BLaER1 (cell line): Measurements from ENCODE around the gene FRRS1L.

Experiments
- H3K27ac ChIP-seq: shearing (Covaris generic); formaldehyde crosslinking; 2 replicates; pipeline ENCODE4 v1.8.1; 2022
- H3K27me3 ChIP-seq: shearing (Covaris generic); formaldehyde crosslinking; 2 replicates; pipeline ENCODE4 v1.8.1; 2022
- H3K36me3 ChIP-seq: shearing (Covaris generic); formaldehyde crosslinking; 2 replicates; pipeline ENCODE4 v1.8.1; 2022
- H3K4me1 ChIP-seq: shearing (Covaris generic); formaldehyde crosslinking; 2 replicates; pipeline ENCODE4 v1.8.1; 2022
- H3K4me2 ChIP-seq: shearing (Covaris generic); formaldehyde crosslinking; 2 replicates; pipeline ENCODE4 v1.8.1; 2022
- H3K4me3 ChIP-seq: shearing (Covaris generic); formaldehyde crosslinking; 2 replicates; pipeline ENCODE4 v1.8.1; 2022
- H3K9ac ChIP-seq: shearing (Covaris generic); formaldehyde crosslinking; 2 replicates; pipeline ENCODE4 v1.8.1; 2022
- H3K9me3 ChIP-seq: shearing (Covaris generic); formaldehyde crosslinking; 2 replicates; pipeline ENCODE4 v1.8.1; 2022
- H4K20me1 ChIP-seq: shearing (Covaris generic); formaldehyde crosslinking; 2 replicates; pipeline ENCODE4 v1.8.1; 2022
- Cebpa-rat ChIP-seq: shearing (Covaris generic); IDR thresholded peaks from 2 replicates; pipeline ENCODE4 v1.8.1; 2022

Gene FRRS1L

GRCh38 chr9:109097146-109097545, 69.9 kb downstream of the FRRS1L start:
- no peak overlapping the region for H3K4me3 ChIP-seq
- no peak overlapping the region for H3K9ac ChIP-seq
- H3K27me3 ChIP-seq = no peaks in the 10 kb centered on the region
- peaks cover 84% of the 10 kb centered on the region for H4K20me1 ChIP-seq
- no peak overlapping the region for H3K27ac ChIP-seq
- H3K4me1 ChIP-seq = peaks cover 40% of the 10 kb centered on the region
- no peak for TF ChIP-seq Cebpa-rat
- H3K36me3 ChIP-seq = peaks cover 85% of the 10 kb centered on the region
- H3K9me3 ChIP-seq = no peaks in the 10 kb centered on the region
- H3K4me2 ChIP-seq = no peak overlapping the region

GRCh38 chr9:109095321-109095720, 71.7 kb downstream of the FRRS1L start:
- Histone ChIP-seq H3K4me1 (peaks cover 21% of the 10 kb centered on the region), H4K20me1 (peaks cover 84% of the 10 kb centered on the region)

GRCh38 chr9:109094268-109094667, 72.8 kb downstream of the FRRS1L start:
- Histone ChIP-seq H3K4me3 (no peak overlapping the region), H4K20me1 (peaks cover 74% of the 10 kb centered on the region), H3K27ac (no peak overlapping the region), H3K27me3 (no peaks in the 10 kb centered on the region), H3K36me3 (peaks cover 88% of the 10 kb centered on the region), H3K9ac (no peak overlapping the region), H3K4me2 (no peak overlapping the region), H3K4me1 (peaks cover 13% of the 10 kb centered on the region), H3K9me3 (no peaks in the 10 kb centered on the region)
- TF ChIP-seq Cebpa-rat = no peak

More at GRCh38 chr9:109095321-109095720, 71.7 kb downstream of the FRRS1L start:
- Histone ChIP-seq H3K9ac (no peak overlapping the region), H3K4me3 (no peak overlapping the region), H3K4me2 (no peak overlapping the region), H3K36me3 (peaks cover 88% of the 10 kb centered on the region), H3K27ac (no peak overlapping the region), H3K27me3 (no peaks in the 10 kb centered on the region), H3K9me3 (no peaks in the 10 kb centered on the region)
- no peak for TF ChIP-seq Cebpa-rat

DNA sequence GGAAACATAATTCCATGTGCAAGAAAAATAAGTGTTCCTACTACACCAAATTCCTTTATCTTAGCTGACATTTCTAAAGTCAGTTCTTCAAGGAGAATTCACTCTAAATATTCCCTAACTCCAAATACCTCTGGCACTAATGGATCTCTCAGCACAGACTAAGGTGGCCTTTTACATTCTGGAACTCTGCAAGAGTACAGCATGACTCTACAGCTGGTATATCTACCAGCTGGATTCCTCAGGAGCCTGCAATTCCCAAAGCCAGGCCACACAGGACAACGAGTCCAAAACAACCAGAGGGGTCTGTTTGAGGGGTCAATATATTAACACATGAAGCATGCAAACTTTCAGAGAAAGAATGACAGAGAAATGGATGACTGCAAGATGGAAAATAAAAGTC, 74.5 kb downstream of the FRRS1L start:
- H3K36me3 ChIP-seq = peaks cover 93% of the 10 kb centered on the region
- no peak for TF ChIP-seq Cebpa-rat

GRCh38 chr9:109092051-109092580, 74.9 kb downstream of the FRRS1L start:
- H4K20me1 ChIP-seq = peaks cover 52% of the 10 kb centered on the region
- no peaks in the 10 kb centered on the region for H3K27me3 ChIP-seq
- H3K4me2 ChIP-seq = no peak overlapping the region
- H3K27ac ChIP-seq = no peak overlapping the region
- no peak overlapping the region for H3K4me3 ChIP-seq
- H3K4me1 ChIP-seq = no peaks in the 10 kb centered on the region
- H3K9ac ChIP-seq = no peak overlapping the region
- TF ChIP-seq Cebpa-rat = no peak
- peaks cover 93% of the 10 kb centered on the region for H3K36me3 ChIP-seq
- H3K9me3 ChIP-seq = no peaks in the 10 kb centered on the region

More for the DNA sequence above, 74.5 kb downstream of the FRRS1L start:
- peaks cover 57% of the 10 kb centered on the region for H4K20me1 ChIP-seq
- H3K4me2 ChIP-seq = no peak overlapping the region
- no peak overlapping the region for H3K4me3 ChIP-seq
- H3K27ac ChIP-seq = no peak overlapping the region
- H3K4me1 ChIP-seq = no peaks in the 10 kb centered on the region
- no peak overlapping the region for H3K9ac ChIP-seq
- H3K9me3 ChIP-seq = no peaks in the 10 kb centered on the region
- H3K27me3 ChIP-seq = no peaks in the 10 kb centered on the region

- Histone ChIP-seq H3K9me3 (no peaks in the 10 kb centered on the region), H3K4me3 (no peak overlapping the region), H3K36me3 (peaks cover 89% of the 10 kb centered on the region), H3K27me3 (no peaks in the 10 kb centered on the region), H3K9ac (no peak overlapping the region), H3K4me1 (no peaks in the 10 kb centered on the region), H4K20me1 (0 out of 2 replicates have a peak, but pooled peaks cover 14% of the 10 kb centered on the region), H3K27ac (no peak overlapping the region), H3K4me2 (no peak overlapping the region)
- TF ChIP-seq Cebpa-rat = no peak
These were observed 78.8 kb downstream of the FRRS1L start for GRCh38 chr9:109088221-109088620.

DNA sequence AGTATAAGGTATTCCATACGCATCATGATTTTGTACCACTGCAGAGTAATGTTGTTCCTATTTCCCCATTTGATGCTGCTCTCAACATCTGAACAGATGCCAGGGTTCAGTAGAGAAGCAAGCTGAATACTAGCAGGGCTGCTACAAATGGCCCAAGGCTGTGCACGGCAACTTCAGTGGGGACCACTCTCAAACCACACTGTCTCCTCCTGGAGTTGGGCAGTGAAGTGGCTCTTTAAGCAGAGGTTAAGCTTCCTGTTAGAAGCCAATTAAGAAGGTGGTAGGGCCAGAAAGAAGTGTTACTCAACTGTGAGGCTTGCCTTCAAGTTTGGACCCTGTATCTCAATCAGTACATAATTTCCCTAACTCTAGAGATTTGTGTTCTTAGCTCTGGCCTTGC, 79.3 kb downstream of the FRRS1L start:
- Histone ChIP-seq H3K27me3 (no peaks in the 10 kb centered on the region), H3K9me3 (no peaks in the 10 kb centered on the region), H3K36me3 (peaks cover 89% of the 10 kb centered on the region), H3K27ac (no peak overlapping the region), H3K4me1 (no peaks in the 10 kb centered on the region), H3K4me3 (no peak overlapping the region), H3K9ac (no peak overlapping the region), H4K20me1 (0 out of 2 replicates have a peak, but pooled peaks cover 10% of the 10 kb centered on the region), H3K4me2 (no peak overlapping the region)
- TF ChIP-seq Cebpa-rat = no peak

DNA sequence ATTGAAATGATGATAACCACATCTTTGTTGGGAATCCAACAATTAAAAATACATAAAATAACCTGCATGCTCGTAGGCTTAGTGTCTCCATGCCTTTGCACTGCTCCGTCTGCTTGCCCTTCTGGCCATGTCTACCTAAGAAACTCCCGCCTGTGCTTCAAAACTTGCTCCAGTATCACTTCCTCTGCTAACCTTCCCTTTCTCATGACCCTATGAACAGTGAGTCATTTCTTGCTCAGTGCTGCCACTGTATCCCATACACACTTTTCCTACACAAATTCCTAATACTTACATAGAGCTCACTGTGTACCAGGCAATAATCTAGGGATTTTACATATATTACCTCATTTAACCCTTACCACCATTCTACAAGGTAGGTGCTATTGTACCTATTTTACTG, 80.8 kb downstream of the FRRS1L start:
- H3K27me3 ChIP-seq = no peaks in the 10 kb centered on the region
- H3K9me3 ChIP-seq = no peaks in the 10 kb centered on the region
- H3K9ac ChIP-seq = no peak overlapping the region
- no peak for TF ChIP-seq Cebpa-rat
- H3K4me3 ChIP-seq = no peak overlapping the region
- no peak overlapping the region for H3K27ac ChIP-seq
- no peaks in the 10 kb centered on the region for H4K20me1 ChIP-seq
- no peak overlapping the region for H3K4me2 ChIP-seq
- H3K36me3 ChIP-seq = peaks cover 90% of the 10 kb centered on the region
- no peaks in the 10 kb centered on the region for H3K4me1 ChIP-seq

DNA sequence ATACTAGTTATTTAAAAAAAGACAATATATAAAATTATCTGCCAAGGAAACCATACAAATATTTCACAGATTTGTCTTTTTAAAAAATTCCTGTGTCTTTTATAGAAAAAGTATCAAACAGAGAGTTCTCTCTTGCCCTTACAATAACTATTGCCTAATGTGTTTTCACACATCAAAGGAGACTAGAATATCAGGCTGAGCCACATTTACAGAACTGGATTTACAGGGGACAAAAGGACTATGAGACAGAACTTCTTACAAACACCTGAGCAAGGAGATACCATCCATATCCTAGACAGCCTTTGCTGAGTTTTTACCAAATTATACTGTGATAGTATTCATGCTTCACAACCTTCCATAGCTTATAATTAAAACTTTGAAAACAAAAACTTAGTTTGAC, 81.5 kb downstream of the FRRS1L start:
- H3K27ac ChIP-seq = no peak overlapping the region
- no peak overlapping the region for H3K4me3 ChIP-seq
- H4K20me1 ChIP-seq = no peaks in the 10 kb centered on the region
- H3K4me2 ChIP-seq = no peak overlapping the region
- no peak overlapping the region for H3K9ac ChIP-seq
- no peaks in the 10 kb centered on the region for H3K27me3 ChIP-seq
- no peak for TF ChIP-seq Cebpa-rat
- H3K36me3 ChIP-seq = peaks cover 84% of the 10 kb centered on the region
- H3K4me1 ChIP-seq = no peaks in the 10 kb centered on the region
- no peaks in the 10 kb centered on the region for H3K9me3 ChIP-seq

- Histone ChIP-seq H3K27me3 (no peaks in the 10 kb centered on the region), H3K4me3 (no peak overlapping the region), H3K27ac (no peak overlapping the region), H3K4me2 (no peak overlapping the region), H3K9me3 (no peaks in the 10 kb centered on the region), H4K20me1 (no peaks in the 10 kb centered on the region), H3K4me1 (no peaks in the 10 kb centered on the region), H3K36me3 (peaks cover 84% of the 10 kb centered on the region), H3K9ac (no peak overlapping the region)
- no peak for TF ChIP-seq Cebpa-rat
These were observed 83.1 kb downstream of the FRRS1L start for GRCh38 chr9:109083813-109084405.

DNA sequence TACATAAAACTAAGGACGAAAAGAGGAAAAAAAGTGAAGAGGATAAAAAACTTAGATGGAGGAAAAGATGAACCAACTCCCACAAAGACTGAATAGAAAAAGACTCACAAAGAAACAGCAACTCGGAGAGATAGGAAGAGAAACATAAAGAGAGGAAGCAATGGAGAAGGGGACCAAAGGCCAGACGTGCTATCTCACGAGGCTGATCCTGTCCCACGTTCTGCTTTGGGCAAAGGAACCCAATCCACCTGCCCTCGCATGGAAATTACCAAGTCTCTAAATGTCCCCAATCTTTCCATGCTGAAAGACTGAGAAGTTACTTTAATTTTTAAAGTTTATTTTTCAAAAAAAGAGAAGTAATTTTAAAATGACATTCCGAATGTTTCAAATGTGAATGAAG, 83.9 kb downstream of the FRRS1L start:
- peaks cover 84% of the 10 kb centered on the region for H3K36me3 ChIP-seq

More for the DNA sequence above, 83.9 kb downstream of the FRRS1L start:
- Histone ChIP-seq H3K27ac (no peak overlapping the region), H3K4me3 (no peak overlapping the region), H3K4me1 (no peaks in the 10 kb centered on the region), H3K9ac (no peak overlapping the region), H3K9me3 (no peaks in the 10 kb centered on the region), H4K20me1 (no peaks in the 10 kb centered on the region), H3K27me3 (no peaks in the 10 kb centered on the region), H3K4me2 (no peak overlapping the region)
- TF ChIP-seq Cebpa-rat = no peak
